ENCODE results near the gene RASSF10.

RASSF10 gene

GRCh38 chr11:13011466-13012055, 2.4 kb downstream of the RASSF10 start:
- no peak for DNase-seq

GRCh38 chr11:13012056-13012661, 3.0 kb downstream of the RASSF10 start:
- DNase-seq = no peak
- in situ Hi-C loops (cut with MboI; ENCODE audit: low pct_unique_long_range_greater_than_20kb, low sequenced_read_pairs) = no loop called here

More at GRCh38 chr11:13011466-13012055, 2.4 kb downstream of the RASSF10 start:
- in situ Hi-C loops (cut with MboI; ENCODE audit: low pct_unique_long_range_greater_than_20kb, low sequenced_read_pairs) = no loop called here

- DNase-seq = no peak
- in situ Hi-C loops (cut with MboI; ENCODE audit: low pct_unique_long_range_greater_than_20kb, low sequenced_read_pairs) = no loop called here
Observed at GRCh38 chr11:13013054-13013488, 4.0 kb downstream of the RASSF10 start.

- DNase-seq = no peak
- in situ Hi-C loops (cut with MboI; ENCODE audit: low pct_unique_long_range_greater_than_20kb, low sequenced_read_pairs) = no loop called here
Observed at GRCh38 chr11:13015753-13016152, 6.6 kb downstream of the RASSF10 start.

GRCh38 chr11:13016415-13016814, 7.3 kb downstream of the RASSF10 start:
- DNase-seq = no peak
- in situ Hi-C loops (cut with MboI; ENCODE audit: low pct_unique_long_range_greater_than_20kb, low sequenced_read_pairs) = no loop called here

DNA sequence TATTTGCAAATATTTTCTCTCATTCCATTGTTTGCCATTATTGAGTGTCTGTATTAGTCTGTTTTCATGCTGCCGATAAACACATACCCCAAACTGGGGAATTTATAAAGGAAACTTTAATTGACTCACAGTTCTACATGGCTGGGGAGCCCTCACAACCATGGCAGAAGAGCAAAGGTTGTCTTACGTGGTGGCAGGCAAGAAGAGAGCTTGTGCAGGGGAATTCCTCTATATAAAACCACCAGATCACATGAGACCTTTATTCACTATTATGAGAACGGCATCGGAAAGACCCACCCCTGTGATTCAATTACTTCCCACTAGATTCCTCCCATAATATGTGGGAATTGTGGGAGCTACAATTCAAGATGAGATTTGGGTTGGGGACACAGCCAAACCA, 10.2 kb downstream of the RASSF10 start:
- in situ Hi-C loops (cut with MboI; ENCODE audit: low pct_unique_long_range_greater_than_20kb, low sequenced_read_pairs) = no loop called here
- DNase-seq = no peak

- DNase-seq = no peak
- in situ Hi-C loops (cut with MboI; ENCODE audit: low pct_unique_long_range_greater_than_20kb, low sequenced_read_pairs) = no loop called here
Observed at GRCh38 chr11:13023423-13023822, 14.3 kb downstream of the RASSF10 start.

DNA sequence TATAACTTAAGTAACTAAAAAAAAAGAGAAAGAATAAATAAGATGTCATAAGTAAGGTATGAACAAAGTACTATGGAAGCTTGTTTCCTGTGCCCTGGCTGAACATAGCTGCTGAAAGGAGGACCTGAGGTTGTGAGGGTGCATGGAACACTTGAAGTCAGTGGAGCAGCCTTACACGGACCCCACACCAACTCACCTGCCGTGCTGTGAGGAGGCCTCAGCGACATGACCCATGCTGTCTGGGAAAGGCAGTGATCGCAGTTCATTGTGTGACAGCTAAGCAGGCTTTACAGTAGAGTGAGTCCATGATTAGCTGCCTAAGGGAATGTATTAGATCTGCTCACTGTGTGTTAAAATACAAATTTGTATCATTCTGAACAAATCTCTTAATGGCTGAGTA, 17.6 kb downstream of the RASSF10 start:
- in situ Hi-C loops (cut with MboI; ENCODE audit: low pct_unique_long_range_greater_than_20kb, low sequenced_read_pairs) = no loop called here
- DNase-seq = no peak

DNA sequence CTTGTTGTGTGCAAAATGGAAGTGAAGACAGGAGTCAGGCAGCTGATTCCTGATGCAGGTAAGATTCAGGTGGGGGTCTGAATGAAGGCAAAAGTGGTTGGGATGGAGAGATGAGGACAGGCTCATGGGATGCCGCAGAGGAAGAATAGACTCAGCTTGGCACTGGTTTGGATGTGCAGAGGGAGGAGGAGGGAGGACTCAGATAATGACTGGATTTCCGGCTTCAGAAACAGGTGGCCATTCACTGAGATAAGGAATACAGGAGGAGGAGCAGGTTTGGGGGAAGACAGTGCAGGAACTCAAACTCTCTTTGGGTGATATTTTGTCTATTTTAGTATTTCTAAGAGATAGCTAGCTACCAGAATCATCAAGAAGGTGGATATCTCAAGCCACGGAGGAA, 19.2 kb downstream of the RASSF10 start:
- DNase-seq = no peak
- in situ Hi-C loops (cut with MboI; ENCODE audit: low pct_unique_long_range_greater_than_20kb, low sequenced_read_pairs) = no loop called here

GRCh38 chr11:13029872-13030271, 20.8 kb downstream of the RASSF10 start:
- DNase-seq = no peak
- in situ Hi-C loops (cut with MboI; ENCODE audit: low pct_unique_long_range_greater_than_20kb, low sequenced_read_pairs) = no loop called here

- in situ Hi-C loops (cut with MboI; ENCODE audit: low pct_unique_long_range_greater_than_20kb, low sequenced_read_pairs) = no loop called here
- DNase-seq = no peak
Observed at GRCh38 chr11:13030857-13031256, 21.7 kb downstream of the RASSF10 start.

- no peak for DNase-seq
- in situ Hi-C loops (cut with MboI; ENCODE audit: low pct_unique_long_range_greater_than_20kb, low sequenced_read_pairs) = no loop called here
Observed at GRCh38 chr11:13031349-13031748, 22.2 kb downstream of the RASSF10 start.

- no peak for DNase-seq
- in situ Hi-C loops (cut with MboI; ENCODE audit: low pct_unique_long_range_greater_than_20kb, low sequenced_read_pairs) = no loop called here
Observed at GRCh38 chr11:13033760-13034533, 24.8 kb downstream of the RASSF10 start.

GRCh38 chr11:13035711-13036110, 26.6 kb downstream of the RASSF10 start:
- in situ Hi-C loops (cut with MboI; ENCODE audit: low pct_unique_long_range_greater_than_20kb, low sequenced_read_pairs) = no loop called here
- DNase-seq = no peak

DNA sequence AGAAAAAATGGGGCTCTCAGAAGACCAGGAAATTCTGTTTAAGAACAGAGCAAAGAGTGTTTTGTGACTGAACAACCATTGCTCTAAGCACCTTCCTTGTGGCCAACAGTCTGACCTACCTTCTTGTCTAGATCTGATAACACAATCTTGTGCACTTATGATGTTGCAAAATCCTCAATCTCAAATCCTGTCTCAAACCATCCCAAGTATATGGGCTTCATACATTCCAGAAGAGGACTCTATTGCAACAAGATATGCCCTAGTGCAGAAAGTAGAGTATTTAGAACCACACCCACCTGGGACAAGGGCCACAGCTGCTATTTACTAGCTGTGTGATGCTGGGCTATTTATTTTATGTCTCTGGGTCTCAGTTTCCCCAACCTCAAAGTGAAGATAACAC, 27.1 kb downstream of the RASSF10 start:
- in situ Hi-C loops (cut with MboI; ENCODE audit: low pct_unique_long_range_greater_than_20kb, low sequenced_read_pairs) = no loop called here
- no peak for DNase-seq

DNA sequence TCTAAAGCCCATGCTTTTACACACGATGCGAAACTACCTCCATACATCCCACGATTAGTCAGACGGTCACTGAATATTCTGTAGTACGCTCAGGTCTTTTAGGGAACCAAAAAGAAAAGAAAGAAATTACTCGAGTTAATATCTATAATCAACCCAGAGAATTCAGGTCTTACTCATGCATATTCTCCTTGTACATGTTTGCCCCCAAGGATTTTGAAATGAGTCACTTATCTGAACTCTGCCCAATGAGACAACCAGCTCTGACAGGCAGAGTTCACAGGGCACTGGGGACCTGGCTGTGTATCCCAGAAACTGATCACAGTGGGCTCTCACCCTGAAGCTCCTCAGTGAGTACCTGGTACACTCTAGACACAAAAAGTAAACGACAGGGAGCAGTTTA, 29.2 kb downstream of the RASSF10 start:
- in situ Hi-C loops (cut with MboI; ENCODE audit: low pct_unique_long_range_greater_than_20kb, low sequenced_read_pairs) = no loop called here
- no peak for DNase-seq

DNA sequence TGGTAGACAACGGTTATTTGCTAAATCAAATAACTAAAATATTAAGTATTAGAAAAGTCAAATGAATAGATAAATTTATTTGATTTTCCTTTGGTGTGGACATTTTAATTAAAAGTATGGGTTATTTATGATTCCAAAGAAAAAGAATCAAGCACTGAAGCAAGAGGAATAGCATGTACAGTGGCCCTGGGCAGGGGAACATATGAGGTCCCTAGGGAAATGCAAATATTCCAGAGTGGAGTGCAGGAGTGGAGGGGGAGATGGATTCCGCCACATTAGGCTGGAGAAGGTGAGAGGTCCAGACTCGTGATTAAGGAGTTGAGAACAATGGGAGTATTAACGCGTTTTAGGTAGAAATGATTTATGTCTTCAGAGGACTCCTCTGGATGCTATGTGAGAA, 30.0 kb downstream of the RASSF10 start:
- DNase-seq = no peak
- in situ Hi-C loops (cut with MboI; ENCODE audit: low pct_unique_long_range_greater_than_20kb, low sequenced_read_pairs) = no loop called here

DNA sequence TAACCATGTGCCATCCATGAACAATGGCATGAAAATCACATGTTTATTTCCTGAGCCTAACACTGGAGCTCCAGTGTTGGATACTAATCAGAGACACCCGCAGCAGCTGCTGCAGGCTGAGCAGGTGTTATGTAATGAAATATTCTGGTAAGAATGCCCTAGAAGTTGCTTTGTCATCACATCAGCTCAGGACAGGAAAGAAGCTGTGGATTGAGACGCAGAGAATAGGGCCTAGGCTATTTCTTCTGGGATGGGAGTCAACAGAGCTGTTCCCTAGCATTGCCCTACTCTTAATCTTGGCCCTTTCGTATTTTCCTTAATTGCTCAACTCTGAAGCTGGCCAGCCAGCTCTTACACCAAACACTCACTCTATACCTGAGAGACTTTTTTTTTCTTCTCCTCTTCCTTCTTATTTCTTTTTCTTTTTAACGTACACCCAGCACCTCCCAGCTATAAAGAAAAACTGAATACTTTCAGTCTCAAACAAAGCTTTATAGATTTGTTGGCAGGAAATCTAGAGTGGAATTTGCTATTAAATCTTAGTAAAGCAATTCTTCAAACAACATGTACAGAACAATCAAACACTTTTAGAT, 31.9 kb downstream of the RASSF10 start:
- in situ Hi-C loops (cut with MboI; ENCODE audit: low pct_unique_long_range_greater_than_20kb, low sequenced_read_pairs) = no loop called here

DNA sequence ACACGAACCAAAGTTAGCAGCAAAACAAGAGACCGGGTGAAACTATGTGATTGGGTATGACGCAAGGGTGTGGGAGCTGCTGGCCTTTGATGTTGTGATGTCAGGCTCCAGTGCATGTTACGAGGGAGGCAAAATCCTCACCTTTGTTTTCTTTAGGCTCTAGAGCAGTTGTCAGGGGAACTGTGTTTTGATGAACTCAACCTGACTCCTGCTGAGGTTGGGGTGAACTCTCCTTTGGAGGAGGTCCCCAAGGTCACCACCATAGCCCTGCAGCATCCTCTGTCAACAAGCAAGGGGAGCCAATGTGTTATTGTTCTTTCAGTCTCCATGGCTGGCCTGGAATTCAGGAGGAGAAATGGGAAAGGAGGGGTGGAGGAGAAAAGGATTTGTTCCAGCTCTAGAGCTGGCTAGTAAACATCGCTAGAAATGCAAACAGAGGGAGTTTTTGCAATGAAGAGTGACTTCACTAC, 33.8 kb downstream of the RASSF10 start:
- in situ Hi-C loops (cut with MboI; ENCODE audit: low pct_unique_long_range_greater_than_20kb, low sequenced_read_pairs) = no loop called here
- DNase-seq = no peak

More for the DNA sequence above, 31.9 kb downstream of the RASSF10 start:
- DNase-seq = no peak
